ENCODE results near the gene ERC2. TPM values are rescaled to one million over a fixed set of nuclear protein-coding genes. Genes with fewer than 3 reads are reported as not detected.

The ERC2 gene
- total RNA-seq, 2 donors from 2014 or later, result 16.1 to 22.8 TPM

DNA sequence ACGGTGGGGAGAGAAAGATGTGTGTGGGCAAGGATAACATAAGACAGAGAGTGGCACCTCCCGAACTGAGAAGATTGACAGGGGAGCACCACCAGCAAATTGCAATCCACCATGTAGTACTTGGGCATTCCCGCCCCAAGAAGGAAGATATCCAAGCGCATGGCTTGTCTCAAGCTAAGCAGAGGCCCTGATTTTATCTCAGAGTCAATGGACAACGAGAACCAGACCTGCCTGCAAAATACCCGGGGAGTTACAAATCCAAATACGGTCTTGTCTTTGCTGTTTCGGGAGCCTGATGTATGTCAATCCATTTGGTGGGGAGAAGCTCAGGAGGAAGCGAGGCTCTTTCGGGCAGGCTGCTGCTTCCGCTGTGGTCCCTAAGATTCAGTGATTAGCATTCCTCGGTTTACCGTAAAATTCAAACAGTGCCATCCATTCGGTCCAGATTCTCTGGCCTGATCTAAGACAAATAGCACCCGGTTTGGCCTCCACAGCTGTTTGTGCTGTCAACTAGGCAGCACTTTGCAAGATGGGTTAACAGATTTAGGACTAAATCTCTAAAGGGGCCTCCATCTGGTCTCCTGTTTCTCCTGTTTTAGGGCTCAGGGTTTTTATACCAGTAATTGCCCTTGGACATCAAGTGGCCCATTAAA is 883.4 kb downstream of the ERC2 start:
- WGBS, 2 experiments (ENCODE audit: insufficient coverage in 1 of 2, insufficient read length in 1 of 2), result 89 to 93% methylated on average over 13 to 15 of the region's 15 CpGs

DNA sequence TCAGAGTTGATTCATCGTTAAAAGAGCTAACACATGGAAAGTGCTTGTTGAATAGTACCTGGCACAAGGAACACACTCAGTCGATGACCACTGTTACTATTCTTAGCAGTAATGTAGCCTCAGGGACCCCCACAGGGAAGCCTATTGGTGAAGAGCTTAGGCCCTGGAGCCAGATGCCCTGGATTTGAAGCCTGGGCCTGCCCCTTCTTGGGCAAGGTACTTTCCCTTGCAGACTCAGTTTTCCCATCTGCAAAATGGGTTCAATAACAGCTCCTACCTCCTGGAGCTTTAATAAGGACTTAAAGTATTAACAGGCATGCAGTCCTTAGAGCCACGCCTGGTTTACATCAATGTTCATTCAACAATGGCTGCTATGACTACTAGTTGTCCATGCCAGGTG is 884.2 kb downstream of the ERC2 start:
- Histone ChIP-seq H3K27ac (ENCODE audit: low read depth, low read length) (no peak overlapping the region), H3K27me3 (ENCODE audit: control insufficient read depth, insufficient read depth, low read length, poor library complexity, severe bottlenecking) (peaks cover 77% of the 10 kb centered on the region), H3K9me3 (ENCODE audit: control insufficient read depth, low read length) (no peaks in the 10 kb centered on the region), H3K4me1 (ENCODE audit: control insufficient read depth, insufficient read depth, low read length) (no peaks in the 10 kb centered on the region), H3K4me3 (ENCODE audit: low read length) (no peak overlapping the region), H3K36me3 (ENCODE audit: control insufficient read depth, insufficient read depth, low read length) (no peaks in the 10 kb centered on the region), H3K9ac (ENCODE audit: extremely low read depth, low read length, poor library complexity, severe bottlenecking) (no peak overlapping the region)
- H3K4me1 Mint-ChIP-seq, result peaks cover 12% of the 10 kb centered on the region
- no peak for DNase-seq
- no peaks in the 10 kb centered on the region for H3K36me3 Mint-ChIP-seq (ENCODE audit: low read depth)
- no peak overlapping the region for H3K27ac Mint-ChIP-seq
- H3K9me3 Mint-ChIP-seq, result no peaks in the 10 kb centered on the region
- TF ChIP-seq, protein P1, sequence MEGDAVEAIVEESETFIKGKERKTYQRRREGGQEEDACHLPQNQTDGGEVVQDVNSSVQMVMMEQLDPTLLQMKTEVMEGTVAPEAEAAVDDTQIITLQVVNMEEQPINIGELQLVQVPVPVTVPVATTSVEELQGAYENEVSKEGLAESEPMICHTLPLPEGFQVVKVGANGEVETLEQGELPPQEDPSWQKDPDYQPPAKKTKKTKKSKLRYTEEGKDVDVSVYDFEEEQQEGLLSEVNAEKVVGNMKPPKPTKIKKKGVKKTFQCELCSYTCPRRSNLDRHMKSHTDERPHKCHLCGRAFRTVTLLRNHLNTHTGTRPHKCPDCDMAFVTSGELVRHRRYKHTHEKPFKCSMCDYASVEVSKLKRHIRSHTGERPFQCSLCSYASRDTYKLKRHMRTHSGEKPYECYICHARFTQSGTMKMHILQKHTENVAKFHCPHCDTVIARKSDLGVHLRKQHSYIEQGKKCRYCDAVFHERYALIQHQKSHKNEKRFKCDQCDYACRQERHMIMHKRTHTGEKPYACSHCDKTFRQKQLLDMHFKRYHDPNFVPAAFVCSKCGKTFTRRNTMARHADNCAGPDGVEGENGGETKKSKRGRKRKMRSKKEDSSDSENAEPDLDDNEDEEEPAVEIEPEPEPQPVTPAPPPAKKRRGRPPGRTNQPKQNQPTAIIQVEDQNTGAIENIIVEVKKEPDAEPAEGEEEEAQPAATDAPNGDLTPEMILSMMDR (conservative IDR thresholded peaks at IDR 0.05), result no peak
- 91 to 96% methylated on average over 3 of the region's 3 CpGs for WGBS, 2 experiments (ENCODE audit: insufficient coverage in 1 of 2, insufficient read length in 1 of 2)
- H3K4me3 Mint-ChIP-seq, result no peak overlapping the region
- peaks cover 90% of the 10 kb centered on the region for H3K27me3 Mint-ChIP-seq (ENCODE audit: insufficient read depth)

More for the DNA sequence above, 883.4 kb downstream of the ERC2 start:
- no peaks in the 10 kb centered on the region for H3K4me1 ChIP-seq (ENCODE audit: control insufficient read depth, insufficient read depth, low read length)
- H3K27me3 ChIP-seq (ENCODE audit: control insufficient read depth, insufficient read depth, low read length, poor library complexity, severe bottlenecking), result peaks cover 84% of the 10 kb centered on the region
- H3K27ac ChIP-seq (ENCODE audit: low read depth, low read length), result no peak overlapping the region
- H3K36me3 Mint-ChIP-seq (ENCODE audit: low read depth), result no peaks in the 10 kb centered on the region
- H3K9ac ChIP-seq (ENCODE audit: extremely low read depth, low read length, poor library complexity, severe bottlenecking), result no peak overlapping the region
- no peaks in the 10 kb centered on the region for H3K9me3 Mint-ChIP-seq
- TF ChIP-seq, protein P1 (conservative IDR thresholded peaks at IDR 0.05), result no peak
- no peaks in the 10 kb centered on the region for H3K36me3 ChIP-seq (ENCODE audit: control insufficient read depth, insufficient read depth, low read length)
- no peak for DNase-seq
- H3K4me1 Mint-ChIP-seq, result peaks cover 12% of the 10 kb centered on the region
- H3K4me3 Mint-ChIP-seq, result no peak overlapping the region
- no peak overlapping the region for H3K4me3 ChIP-seq (ENCODE audit: low read length)
- no peaks in the 10 kb centered on the region for H3K9me3 ChIP-seq (ENCODE audit: control insufficient read depth, low read length)
- H3K27ac Mint-ChIP-seq, result no peak overlapping the region
- H3K27me3 Mint-ChIP-seq (ENCODE audit: insufficient read depth), result peaks cover 92% of the 10 kb centered on the region

DNA sequence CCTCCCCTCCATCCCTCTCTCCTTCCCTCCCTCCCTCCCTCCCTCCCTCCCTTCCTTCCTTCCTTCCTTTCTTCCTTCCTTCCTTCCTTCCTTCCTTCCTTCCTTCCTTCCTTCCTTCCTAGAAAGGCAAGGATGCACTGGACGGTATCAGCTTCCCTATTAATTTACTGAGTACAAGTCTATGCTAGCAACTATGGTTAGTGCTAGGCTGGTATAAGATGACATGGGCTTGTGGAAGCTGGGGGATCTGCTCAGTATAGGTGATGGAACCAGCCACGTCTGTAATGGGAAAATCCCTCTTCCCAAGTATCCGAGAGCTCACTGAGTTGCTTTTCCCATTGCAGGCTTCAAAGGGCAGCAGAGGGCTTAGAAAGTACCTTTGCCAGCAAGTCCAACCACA is 884.8 kb downstream of the ERC2 start:
- no peaks in the 10 kb centered on the region for H3K36me3 Mint-ChIP-seq (ENCODE audit: low read depth)
- H3K4me3 Mint-ChIP-seq, result no peak overlapping the region
- peaks cover 4% of the 10 kb centered on the region for H3K9me3 Mint-ChIP-seq
- DNase-seq, result no peak
- Histone ChIP-seq H3K9ac (ENCODE audit: extremely low read depth, low read length, poor library complexity, severe bottlenecking) (no peak overlapping the region), H3K4me3 (ENCODE audit: low read length) (no peak overlapping the region), H3K9me3 (ENCODE audit: control insufficient read depth, low read length) (no peaks in the 10 kb centered on the region), H3K27me3 (ENCODE audit: control insufficient read depth, insufficient read depth, low read length, poor library complexity, severe bottlenecking) (peaks cover 71% of the 10 kb centered on the region), H3K36me3 (ENCODE audit: control insufficient read depth, insufficient read depth, low read length) (no peaks in the 10 kb centered on the region), H3K4me1 (ENCODE audit: control insufficient read depth, insufficient read depth, low read length) (no peaks in the 10 kb centered on the region), H3K27ac (ENCODE audit: low read depth, low read length) (no peak overlapping the region)
- no peak overlapping the region for H3K27ac Mint-ChIP-seq
- TF ChIP-seq, protein P1 (conservative IDR thresholded peaks at IDR 0.05), result no peak
- peaks cover 12% of the 10 kb centered on the region for H3K4me1 Mint-ChIP-seq
- 82 to 100% methylated on average over 1 to 3 of the region's 3 CpGs for WGBS, 2 experiments (ENCODE audit: insufficient coverage in 1 of 2, insufficient read length in 1 of 2)
- peaks cover 89% of the 10 kb centered on the region for H3K27me3 Mint-ChIP-seq (ENCODE audit: insufficient read depth)
